Measurements from ENCODE around the gene GNPTAB.

Gene GNPTAB

GRCh38 chr12:101697197-101697929, 133.4 kb downstream of the GNPTAB start, which contains the start of gene CHPT1:
TSS of gene CHPT1 (plus strand) at chr12:101697640. CDS start at chr12:101697862, 222 bp downstream.
- DNase-seq (ENCODE audit: low read depth in 1 of 2, low spot score in 1 of 2) = peak; percentile 25 to 41

DNA sequence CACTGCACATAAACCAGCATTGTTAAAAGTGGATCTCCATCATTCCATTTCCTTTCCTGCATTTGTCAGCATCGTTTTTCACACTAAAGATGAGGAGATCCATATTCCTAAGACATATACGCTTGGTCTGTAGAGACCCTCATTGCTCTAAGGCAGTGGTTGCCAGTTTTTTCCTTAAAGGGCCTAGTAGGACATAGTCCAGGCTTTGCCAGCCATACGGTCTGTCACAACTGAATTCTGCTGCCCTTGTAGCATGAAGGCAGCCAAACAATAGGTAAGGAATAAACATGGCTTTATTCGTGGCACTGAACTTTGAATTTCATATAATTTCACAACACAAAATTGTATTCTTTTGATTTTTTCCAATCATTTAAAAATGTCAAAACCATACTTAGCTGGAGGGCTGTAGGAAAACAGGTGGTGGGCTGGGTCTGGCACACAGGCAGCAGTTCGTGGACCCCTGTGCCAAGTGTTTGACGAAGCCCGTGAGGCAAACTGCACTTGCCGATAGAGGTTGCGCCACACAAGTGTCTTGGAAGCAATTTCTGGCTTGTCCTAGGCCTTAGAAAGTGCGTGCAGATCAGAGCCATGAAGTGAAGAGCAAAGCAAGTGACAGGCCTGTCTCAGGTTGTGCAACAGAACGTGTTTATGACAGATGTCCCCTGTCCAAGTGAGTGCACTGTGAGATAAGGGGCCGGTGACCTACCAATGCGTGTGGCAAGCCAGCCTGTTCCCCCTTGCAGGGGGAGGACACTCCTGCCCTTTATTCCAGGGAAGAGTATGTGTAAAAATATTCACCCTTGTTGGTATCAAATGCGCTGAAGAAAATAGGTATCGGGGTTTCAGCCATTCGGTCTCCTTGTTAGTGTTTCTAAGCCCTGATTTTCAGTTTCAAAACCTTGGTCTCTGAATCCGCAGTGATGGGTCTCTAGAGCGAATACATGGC, 134.2 kb downstream of the GNPTAB start:
- DNase-seq (ENCODE audit: low read depth in 1 of 2, low spot score in 1 of 2) = no peak

DNA sequence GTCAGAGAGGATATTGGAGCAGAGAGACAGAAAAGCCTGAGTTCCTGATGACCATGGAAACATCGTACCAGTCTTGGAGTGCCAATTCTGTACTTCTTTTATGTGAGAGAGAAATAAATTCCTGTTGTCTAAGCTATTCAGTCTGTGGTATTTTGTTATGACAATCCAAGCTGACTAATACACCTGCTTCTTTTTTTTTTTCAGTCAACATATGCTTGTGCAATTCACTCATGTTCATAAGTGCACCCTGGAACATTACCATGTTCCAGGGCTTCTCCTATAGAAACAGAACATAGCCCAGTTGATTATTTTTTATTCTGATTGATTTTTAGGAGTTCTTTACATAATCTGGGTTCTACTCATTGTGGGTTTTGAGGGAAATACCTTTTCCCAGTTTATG, 135.1 kb downstream of the GNPTAB start:
- DNase-seq (ENCODE audit: low read depth in 1 of 2, low spot score in 1 of 2) = no peak
